ENCODE data around the gene MLH1.

DNA sequence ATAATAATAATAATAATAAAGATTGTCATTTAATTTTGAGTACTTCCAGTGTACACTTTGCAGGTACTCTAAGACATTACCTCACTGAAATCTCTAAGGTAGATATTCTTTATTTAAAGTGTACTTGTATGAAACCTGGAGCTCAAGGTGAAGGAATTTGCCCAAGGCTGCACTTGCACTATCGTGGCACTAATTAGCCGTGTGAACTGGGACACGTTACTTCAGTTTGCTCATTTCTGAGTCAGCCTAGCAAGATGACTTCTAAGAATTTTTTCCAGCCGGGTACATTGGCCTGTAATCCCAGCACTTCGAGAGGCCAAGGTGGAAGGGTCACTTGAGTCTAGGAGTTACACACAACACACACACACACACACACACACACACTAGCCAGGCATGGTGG, 33.5 kb downstream of the MLH1 start:
- TF ChIP-seq, protein P1, sequence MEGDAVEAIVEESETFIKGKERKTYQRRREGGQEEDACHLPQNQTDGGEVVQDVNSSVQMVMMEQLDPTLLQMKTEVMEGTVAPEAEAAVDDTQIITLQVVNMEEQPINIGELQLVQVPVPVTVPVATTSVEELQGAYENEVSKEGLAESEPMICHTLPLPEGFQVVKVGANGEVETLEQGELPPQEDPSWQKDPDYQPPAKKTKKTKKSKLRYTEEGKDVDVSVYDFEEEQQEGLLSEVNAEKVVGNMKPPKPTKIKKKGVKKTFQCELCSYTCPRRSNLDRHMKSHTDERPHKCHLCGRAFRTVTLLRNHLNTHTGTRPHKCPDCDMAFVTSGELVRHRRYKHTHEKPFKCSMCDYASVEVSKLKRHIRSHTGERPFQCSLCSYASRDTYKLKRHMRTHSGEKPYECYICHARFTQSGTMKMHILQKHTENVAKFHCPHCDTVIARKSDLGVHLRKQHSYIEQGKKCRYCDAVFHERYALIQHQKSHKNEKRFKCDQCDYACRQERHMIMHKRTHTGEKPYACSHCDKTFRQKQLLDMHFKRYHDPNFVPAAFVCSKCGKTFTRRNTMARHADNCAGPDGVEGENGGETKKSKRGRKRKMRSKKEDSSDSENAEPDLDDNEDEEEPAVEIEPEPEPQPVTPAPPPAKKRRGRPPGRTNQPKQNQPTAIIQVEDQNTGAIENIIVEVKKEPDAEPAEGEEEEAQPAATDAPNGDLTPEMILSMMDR (conservative IDR thresholded peaks at IDR 0.05; ENCODE audit: low read depth, low read length) = no peak
- TF ChIP-seq EZH2 (IDR thresholded peaks at IDR 0.05; ENCODE audit: low read length, unreplicated experiment) (no peak), EZH2phosphoT487 (IDR thresholded peaks at IDR 0.05; ENCODE audit: borderline replicate concordance, low read length) (no peak)

Data from PC-3 (cell line).